GM21619 (cell line): ENCODE results near the gene LIX1L.
"Not testable (repeated sequence)": the region's sequence is repeated elsewhere in the genome, so short reads cannot be mapped to it uniquely, and the experiment has no call there.

Experiments
- ATAC-seq: cut with Tn5 transposase; IDR thresholded peaks from one replicate; pipeline ENCODE4 v1.9.1; 2021; ENCODE audit not compliant: unreplicated experiment

The LIX1L gene

DNA sequence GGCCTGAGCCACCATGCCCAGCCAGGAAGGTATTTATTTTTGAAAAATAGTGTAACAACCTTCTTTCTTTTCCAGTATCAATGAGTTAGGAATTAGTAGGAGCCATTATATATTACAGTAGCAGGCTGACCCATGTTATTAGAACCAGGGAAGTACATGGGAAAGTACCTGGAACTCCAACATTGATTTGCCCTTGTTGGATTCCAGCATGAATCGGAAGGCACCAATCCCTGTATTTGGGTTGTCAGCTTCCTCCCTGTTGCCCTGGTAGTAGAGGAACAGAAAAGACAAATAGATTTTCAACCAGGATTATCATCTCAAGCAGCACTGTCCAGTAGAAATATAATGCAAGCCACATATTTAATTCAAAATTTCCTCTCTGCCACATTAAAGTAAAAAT is 20.4 kb downstream of the LIX1L start:
- ATAC-seq, result no peak

DNA sequence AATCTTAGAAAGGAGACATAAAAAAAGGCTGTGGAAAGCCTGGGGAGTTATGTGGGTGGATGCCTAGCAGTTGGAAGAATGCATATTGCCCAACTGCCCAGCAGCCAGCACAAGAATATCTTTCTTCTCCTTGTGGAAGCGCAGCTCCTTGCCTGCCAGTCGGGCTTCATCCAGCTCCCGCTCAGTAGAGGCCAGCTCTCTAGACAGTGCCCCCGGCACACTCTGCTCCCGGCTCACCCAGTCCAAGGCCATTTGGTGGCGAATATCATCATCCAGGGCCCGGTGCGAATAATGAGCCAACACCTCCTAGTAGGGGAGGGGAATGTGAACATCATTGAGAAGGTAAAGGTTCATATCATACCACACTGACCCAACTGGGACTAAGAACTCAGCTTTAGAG is 21.6 kb downstream of the LIX1L start:
- no peak for ATAC-seq

DNA sequence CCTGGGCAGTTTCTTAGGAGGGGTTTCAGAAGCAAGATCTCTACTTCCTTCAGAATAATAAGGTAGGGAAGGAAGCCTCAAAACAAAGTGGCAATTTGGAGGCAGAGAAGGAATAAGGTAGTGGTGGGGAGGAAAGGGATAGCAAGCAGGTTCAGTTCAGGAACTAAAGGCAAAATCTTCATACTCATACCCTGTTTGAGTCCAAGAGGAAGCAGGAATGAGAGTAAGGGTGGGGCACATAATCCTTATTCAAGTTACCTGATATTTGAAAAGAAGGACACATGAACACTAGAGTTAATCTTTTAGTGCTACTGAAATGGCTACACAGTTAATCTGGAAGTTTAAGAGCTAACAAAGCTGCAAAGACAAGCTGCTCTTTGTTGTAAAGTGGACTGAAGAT is 22.1 kb downstream of the LIX1L start:
- ATAC-seq, result no peak

DNA sequence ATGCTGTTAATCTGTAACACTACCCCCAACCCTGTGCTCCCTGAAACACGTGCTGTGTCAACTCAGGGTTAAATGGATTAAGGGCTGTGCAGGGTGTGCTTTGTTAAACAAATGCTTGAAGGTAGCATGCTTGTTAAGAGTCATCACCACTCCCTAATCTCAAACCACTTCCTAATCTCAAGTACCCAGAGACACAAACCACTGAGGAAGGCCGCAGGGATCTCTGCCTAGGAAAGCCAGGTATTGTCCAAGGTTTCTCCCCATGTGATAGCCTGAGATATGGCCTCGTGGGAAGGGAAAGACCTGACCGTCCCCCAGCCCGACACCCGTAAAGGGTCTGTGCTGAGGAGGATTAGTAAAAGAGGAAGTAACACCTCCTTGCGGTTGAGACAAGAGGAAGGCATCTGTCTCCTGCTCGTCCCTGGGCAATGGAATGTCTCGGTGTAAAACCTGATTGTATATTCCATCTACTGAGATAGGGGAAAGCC is 25.3 kb downstream of the LIX1L start:
- not testable (repeated sequence) for ATAC-seq

DNA sequence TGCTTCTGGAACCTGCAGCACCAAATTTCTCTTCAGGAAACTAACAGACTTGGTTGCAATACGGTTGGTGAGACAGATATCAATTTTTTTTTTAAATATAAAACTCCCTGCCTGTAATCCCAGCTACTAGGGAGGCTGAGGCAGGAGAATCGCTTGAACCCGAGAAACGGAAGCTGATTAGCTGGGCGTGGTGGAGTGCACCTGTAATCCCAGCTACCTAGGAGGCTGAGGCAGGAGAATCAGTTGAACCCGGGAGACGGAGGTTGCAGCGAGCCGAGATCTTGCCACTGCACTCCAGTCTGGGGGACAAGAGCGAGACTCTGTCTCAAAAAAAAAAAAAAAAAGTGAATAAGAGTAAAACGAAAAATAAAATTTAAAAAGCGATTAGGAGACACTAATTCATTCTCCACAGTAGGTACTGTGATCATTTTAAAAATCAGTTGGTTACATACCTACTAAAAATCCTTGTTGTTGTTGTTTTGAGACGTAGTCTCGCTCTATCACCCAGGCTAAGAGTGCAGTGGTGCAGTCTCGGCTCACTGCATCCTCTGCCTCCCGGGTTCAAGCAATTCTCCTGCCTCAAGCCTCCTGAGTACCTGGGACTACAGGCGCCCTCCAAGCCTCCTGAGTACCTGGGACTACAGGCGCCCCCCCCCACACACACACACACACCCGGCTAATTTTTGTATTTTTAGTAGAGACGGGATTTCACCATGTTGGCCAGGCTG is 29.7 kb downstream of the LIX1L start:
- no peak for ATAC-seq

DNA sequence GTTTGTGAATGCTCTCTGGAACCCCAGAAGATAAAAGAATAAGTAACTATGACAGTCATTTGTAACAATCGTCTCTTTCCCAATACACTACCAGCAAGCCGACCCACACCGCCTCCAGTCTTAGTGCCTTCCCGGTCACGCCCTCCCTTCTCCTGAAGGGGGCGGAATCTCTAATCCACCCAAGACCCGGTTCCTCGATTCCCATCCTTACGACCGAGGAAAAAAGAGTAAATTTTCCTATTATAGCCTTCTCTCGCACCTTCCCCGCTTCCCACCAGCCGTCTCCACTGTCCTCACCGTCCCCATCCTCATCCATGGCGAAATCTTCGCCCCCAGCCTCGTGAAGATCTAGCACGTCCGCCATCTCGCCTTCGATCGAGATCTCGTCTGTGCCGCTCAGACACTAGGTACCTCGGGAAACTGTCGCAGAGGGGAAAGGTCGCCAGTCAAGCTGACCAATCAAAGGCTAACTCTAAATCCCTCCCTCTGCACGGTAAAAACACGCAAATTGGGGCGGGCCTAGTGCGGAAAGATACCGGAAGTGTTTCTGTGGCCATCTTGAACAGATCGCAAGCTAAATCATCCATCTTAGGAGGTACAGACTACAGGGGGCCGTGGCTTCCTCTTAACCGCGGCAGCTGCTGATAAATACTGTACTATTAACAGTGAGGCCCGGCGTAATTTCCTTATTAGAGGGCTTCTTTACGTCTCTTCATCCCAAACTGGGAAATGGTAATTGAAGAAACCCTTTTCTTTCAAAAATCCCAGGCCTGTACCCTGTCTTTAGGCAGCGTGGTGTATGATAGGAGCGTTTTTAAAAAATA is 30.5 kb downstream of the LIX1L start, which contains the start of gene RBM8A:
Gene RBM8A, minus strand, starts transcription at position 422 of the 824 bp plus-strand sequence. Its CDS starts 58 bp downstream, at position 364.
- peak; percentile 94 for ATAC-seq

DNA sequence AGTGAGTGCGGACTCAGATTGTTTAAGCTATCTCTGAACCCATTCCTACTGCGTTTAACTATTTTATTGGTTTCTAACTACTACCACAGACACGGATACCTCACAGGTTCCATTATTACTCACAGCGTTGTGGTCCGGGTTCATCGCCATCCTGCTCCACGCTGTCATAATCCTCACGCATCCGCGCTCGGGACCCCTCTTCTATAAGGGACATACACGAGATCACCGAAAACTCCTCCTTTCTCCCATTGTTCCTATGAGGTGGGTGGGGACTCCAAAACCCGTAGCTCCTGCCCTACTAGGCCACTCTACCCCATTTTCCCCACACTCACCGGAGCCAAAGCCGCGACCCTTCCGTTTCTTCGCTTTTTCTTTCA is 31.1 kb downstream of the LIX1L start:
- ATAC-seq, result no peak

DNA sequence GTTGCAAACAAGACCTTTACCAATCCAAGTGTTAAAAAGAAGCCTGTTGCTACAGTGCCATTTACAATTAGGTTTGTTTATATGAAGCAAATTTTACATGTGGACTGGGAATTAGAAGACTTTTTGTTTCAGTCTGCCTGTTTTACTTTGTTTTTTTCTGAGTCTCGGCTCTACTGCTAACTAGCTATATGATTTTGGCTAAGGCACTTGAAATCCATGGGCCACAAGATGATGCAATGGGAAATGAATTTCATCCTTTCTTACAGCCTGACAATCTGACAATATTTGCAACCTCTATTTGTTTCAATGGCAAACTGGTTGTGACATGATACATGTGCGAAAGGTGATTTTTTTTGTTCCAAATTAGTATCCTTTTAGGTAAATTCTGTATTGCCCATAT is 35.6 kb downstream of the LIX1L start:
- ATAC-seq, result no peak

DNA sequence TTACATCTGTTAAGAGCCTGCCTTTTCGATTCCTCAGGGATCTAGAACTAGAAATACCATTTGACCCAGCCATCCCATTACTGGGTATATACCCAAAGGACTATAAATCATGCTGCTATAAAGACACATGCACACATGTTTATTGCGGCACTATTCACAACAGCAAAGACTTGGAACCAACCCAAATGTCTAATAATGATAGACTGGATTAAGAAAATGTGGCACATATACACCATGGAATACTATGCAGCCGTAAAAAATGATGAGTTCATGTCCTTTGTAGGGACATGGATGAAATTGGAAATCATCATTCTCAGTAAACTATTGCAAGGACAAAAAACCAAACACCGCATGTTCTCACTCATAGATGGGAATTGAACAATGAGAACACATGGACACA is 37.5 kb downstream of the LIX1L start:
- not testable (repeated sequence) for ATAC-seq

DNA sequence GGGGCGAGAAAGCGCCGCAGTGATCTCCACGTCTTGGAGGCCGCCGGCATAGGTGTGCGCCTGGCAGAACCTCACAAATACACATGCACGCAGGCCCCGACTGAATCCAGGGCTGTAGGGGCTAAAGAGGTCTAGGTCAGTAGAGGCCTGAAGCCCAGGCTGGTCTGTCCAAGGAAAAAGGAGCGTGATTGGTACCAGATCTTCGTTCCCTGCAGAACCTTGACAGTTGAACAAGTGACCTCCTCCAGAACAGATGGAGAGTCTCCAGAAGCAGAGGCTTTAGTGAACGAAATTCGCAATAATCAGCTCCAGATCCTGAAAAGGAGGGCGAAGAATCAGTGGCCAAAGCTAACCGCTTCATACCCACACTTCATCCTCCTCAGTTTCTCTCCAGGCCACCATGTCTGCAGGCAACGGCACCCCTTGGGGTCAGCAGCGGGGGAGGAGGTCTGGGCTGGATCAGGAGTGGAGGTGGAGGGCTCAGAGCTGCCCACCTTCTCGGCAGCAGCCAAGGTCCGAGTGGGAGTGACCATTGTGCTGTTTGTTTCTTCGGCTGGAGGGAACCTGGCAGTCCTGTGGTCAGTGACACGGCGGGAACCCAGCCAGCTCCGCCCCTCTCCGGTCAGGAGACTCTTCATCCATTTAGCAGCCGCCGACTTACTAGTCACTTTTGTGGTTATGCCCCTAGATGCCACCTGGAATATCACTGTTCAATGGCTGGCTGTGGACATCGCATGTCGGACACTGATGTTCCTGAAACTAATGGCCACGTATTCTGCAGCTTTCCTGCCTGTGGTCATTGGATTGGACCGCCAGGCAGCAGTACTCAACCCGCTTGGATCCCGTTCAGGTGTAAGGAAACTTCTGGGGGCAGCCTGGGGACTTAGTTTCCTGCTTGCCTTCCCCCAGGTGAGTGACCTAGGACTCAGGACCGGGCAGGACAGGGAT is 38.6 kb downstream of the LIX1L start:
- ATAC-seq, result peak; percentile 85

DNA sequence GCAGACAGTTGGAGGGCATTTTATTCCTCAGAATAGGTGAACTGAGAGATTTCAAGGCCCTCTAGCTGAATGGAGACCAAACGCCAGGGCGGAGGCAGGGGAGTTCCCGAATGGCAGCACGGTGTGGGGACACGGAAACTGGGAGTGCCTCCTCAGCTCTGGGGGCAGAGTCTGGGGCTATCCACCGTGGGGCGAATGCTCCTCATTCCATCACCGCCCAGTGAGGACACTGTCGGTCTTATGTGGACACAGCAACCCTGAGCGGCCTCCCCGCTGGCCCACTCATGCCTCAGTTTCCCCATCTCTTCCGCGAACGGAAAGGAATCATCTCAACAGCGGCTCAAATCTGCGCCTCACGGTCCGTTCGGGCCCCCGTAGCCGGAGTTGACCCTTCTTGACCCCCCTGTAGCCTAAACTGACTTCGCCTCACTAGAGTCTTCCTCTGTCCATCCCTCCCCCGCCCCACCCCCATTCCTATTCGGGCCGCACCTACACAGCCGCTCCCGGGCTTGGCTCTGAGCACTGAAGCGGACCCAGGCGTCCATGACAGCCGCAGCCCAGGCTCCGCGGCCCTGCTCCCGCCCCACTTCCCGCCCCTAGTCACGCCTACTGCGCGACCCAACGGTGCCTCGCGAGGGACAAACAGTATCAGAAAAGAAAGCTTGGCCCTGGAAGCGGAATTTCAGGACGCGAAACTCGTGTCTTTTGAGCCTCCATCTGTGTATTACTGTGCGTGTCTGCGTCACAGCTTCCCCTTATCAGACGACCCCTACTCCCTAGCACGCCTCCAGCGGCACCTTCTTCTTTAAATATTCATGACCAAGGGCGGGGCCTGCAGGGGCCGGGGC is 39.4 kb downstream of the LIX1L start, which contains the start of gene PEX11B:
Gene PEX11B, minus strand, starts transcription at position 574 of the 848 bp plus-strand sequence. Its CDS starts 29 bp downstream, at position 545.
- ATAC-seq, result peak; percentile 69

DNA sequence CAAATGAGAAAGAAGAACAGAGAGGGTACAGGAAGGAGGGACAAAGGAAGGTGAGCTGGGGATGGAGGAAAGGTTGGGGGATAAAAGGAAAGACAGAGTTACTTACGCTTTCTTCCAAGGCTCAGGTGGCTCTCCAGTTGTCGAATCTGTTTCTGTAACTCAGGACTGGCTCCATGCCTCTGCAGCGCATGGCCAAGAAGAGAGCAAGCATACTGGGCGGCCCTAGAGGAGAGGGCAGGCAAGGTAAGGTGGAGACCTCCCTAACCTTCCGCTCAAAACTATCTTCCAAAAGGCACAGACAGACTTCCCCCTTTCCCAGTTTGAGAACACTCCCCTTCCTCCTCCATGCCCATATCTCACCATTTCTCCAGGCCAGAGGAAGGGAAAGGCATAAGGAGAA is 40.2 kb downstream of the LIX1L start:
- no peak for ATAC-seq

DNA sequence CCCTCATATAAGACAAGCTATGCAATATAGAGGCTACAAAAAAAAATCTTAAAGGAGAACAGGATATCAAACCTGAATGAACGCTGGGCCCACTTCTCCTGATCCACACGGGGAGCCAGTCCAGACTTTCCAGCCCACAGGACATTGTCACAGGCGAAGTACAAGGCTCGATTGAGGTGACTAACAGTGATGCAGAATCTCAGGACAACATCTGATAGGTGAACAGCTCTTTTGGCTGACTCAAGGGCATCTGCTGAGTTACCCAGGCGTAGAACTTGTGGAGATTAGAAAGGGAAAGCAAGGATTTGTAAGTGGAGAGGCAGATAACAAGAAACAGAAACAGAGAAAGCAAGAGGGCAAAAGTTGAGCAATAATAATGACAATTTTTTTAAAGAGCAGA is 41.1 kb downstream of the LIX1L start:
- no peak for ATAC-seq

DNA sequence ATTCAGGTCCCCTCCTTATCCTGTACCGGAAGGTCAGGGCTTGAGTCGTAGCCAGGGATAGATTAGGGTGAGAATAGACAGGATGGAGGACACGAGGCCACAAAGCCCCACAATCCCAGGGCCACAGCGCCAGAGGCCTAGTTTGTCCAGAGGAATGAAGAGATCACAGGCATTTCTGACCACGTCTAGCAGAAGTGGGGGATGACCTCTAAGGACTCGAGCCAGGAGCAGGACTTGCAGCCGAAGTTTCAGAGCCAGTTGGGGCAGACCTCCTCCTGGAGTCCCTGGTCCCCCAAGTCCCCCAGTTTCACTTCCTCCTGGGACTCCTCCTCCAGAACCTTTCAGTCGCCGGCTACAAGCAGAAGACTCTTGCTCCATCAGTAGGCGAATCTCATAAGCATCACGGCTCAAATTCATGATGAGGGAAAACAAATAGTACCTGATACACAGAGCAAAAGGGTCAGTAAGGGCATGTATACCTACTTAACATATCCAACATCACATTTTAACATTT is 45.6 kb downstream of the LIX1L start:
- no peak for ATAC-seq

DNA sequence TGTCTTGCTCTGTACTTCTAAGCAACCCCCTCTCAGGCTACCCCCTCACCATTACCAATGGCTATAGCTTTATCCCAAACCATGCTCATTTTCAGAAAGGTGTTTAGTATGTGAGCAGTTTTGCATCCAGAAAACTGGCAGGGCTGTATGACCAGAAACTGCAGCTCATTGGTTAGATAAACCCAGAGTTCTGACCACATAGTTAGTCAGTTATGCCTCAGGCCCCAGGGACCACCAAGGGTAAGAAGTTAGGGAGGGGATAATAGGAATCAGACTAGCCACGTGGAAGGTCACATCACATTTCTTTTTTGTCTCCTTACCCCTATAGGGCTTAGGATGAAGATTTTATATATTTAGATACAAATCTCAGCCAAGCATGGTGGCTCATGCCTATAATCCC is 49.2 kb downstream of the LIX1L start:
- no peak for ATAC-seq

DNA sequence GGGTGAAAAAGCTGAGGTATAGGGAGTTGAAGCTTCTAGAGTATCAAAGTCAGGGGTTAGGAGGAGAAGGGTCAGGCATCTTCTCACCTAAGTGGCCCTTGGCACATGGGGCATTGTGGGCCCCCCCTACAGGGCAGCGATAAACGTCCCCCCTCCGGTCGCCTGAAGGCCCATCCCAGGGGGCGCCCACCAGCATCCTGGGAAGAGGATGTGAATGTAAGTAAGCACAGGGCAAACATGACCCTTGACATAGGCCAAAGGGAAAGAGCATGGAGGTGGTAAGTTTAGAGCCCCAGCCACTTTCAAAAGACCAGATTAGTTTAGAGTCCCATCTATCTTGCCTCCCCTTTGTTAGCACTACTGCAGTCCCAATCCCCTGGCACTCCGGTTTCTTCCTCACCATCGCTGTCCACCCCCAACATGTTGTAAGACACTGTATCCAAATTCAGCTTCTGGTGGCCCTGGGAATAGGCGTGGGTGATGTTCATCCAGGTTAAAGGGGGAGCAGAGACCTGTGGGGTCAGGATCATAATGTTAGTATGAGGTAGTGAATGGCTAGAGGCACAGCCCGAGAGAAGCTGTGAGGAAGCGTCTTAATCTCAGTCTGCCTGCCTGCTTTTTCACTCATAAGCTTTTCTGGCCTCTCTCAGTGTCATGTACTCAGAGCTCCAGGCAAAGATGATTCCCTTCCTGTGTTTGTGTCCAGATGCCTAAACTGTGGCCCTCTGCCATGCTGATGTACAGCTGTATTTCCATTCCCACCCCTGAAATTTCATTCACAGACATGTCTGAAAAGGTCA is 50.7 kb downstream of the LIX1L start:
- ATAC-seq, result no peak

DNA sequence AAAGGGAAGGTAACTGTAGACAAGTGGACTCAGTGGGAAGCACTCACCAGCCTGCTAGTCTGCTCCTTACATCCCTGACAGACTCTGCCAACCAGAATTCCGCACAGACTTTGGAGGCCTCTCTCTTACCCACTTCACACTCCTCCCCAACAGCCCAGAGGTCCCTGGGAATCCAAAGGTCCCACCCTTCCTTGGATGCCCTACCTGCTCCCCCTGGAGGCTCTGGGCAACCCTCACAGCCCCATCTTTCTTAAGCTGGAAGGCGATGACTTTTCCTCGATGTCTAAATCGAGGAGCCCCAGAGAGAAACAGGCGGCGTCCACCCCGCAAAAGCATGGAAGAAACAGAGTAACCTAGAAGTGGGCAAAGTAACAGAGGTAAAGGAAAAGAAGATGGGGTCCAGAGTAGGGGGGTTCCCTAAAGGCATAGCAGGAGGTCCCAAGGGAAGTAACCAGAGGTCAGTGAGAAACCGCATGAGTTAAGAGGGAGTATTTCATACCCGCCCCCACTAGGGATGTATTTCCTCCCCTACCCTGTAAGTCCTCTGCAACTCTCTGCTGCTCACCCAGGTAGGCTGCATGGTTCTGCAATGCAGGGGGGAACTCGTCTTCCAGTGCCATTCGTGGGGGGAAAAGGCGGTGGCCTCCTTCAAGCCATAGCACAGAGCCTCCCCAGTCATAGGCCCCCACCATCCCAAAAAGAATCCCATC is 56.4 kb downstream of the LIX1L start:
- no peak for ATAC-seq

DNA sequence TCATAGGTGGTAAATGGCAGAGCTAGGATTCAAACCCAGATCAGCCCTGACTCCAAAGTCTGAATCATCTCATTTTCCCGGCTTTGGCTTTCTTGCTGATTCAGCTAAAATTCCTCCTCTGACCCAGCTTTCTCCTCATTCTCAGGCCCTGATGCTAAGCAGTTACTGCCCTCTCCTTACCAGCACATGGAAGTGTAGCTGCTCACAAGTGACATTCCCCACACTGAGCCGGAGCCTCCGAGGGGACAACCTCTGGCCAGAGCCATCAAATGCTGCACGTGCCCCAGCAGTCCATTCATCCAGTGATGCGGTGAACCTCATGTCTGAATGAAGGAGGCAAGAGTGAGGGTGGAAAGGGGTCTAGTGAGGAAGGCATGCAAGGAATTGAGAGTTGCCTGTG is 59.1 kb downstream of the LIX1L start:
- ATAC-seq, result no peak
